ENCODE measurements around the gene ST3GAL4.
"Not testable (repeated sequence)": the region's sequence is repeated elsewhere in the genome, so short reads cannot be mapped to it uniquely, and the experiment has no call there.

Gene ST3GAL4

GRCh38 chr11:126391286-126391954 lies 35.9 kb downstream of the ST3GAL4 start:
- no peak for DNase-seq (ENCODE audit: low read depth)
- TF ChIP-seq, protein P1, sequence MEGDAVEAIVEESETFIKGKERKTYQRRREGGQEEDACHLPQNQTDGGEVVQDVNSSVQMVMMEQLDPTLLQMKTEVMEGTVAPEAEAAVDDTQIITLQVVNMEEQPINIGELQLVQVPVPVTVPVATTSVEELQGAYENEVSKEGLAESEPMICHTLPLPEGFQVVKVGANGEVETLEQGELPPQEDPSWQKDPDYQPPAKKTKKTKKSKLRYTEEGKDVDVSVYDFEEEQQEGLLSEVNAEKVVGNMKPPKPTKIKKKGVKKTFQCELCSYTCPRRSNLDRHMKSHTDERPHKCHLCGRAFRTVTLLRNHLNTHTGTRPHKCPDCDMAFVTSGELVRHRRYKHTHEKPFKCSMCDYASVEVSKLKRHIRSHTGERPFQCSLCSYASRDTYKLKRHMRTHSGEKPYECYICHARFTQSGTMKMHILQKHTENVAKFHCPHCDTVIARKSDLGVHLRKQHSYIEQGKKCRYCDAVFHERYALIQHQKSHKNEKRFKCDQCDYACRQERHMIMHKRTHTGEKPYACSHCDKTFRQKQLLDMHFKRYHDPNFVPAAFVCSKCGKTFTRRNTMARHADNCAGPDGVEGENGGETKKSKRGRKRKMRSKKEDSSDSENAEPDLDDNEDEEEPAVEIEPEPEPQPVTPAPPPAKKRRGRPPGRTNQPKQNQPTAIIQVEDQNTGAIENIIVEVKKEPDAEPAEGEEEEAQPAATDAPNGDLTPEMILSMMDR (IDR thresholded peaks at IDR 0.05; ENCODE audit: insufficient read depth, low read depth, low read length, missing control alignments) = no peak
- H3K4me3 ChIP-seq (ENCODE audit: low read length) = no peak overlapping the region

DNA sequence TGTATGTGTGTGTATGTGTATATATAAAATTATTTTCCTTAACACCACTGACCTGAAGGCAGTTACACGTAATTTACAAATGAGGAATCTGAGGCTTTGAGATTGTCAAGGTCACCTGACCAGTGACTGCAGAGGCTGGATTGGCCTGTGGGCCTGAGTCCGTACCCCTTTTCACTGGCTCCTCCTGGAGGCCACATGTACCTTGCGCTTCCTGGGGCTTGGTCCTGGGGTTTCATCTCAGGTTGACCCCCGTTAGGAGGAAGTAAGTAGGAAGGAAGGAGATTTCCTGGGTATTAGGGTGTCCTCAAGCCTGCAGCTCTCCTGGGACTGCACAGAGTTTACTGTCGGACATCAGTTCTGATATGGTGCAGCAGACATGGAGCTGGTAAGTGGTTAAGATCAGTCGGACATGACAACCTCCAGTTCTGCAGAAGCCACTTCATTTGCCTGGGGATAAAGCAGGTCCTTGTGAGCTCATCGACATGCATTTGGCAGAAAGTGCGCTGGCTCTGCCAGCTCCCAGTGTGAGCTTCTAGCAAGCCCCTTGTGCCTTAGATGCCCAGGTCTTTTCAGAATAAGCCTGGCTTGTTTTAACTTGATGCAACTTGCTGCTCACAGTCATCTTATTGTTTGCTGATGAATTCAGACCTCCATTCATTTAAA lies 36.6 kb downstream of the ST3GAL4 start:
- TF ChIP-seq, protein P1 (IDR thresholded peaks at IDR 0.05; ENCODE audit: insufficient read depth, low read depth, low read length, missing control alignments) = no peak
- H3K4me3 ChIP-seq (ENCODE audit: low read length) = no peak overlapping the region
- peak; percentile 90 for DNase-seq (ENCODE audit: low read depth)

DNA sequence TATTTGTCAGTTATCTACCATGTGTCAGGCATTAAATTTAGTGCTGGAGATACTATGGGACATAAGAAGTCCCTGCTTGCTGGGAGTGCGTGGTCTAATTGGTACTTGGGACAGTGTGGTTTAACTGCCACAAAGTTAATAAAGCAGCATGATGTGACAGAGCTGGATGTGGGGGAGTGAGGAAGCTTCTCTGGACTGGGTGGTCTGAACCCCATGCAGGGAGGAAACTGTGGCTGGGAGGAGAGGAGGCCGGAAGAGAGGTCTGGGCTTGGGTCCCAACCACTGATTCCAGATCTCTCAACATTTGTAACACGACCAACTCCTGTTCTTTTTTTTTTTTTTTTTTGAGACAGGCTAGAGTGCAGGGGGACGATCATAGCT lies 37.1 kb downstream of the ST3GAL4 start:
- TF ChIP-seq, protein P1 (IDR thresholded peaks at IDR 0.05; ENCODE audit: insufficient read depth, low read depth, low read length, missing control alignments) = no peak
- DNase-seq (ENCODE audit: low read depth) = no peak
- H3K4me3 ChIP-seq (ENCODE audit: low read length) = no peak overlapping the region

DNA sequence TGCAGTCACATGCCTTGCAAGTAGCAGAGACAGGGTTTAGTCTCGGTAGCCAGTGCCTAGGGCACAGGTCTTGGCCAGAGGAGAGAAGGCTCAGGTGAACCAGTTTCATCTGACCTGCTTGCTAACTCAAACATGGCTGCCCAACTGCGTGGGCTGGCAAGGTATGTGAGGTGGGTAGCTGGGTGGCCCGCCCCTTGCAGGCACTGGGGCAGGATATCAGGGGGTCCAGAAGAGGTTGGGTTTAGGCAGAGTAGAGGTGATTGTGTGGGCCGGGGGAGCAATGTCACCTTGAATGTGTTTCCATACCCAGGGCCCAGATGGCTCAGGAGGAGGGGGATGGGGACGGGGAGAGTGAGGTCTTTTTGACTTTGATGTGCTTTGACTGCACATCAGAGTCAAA lies 37.7 kb downstream of the ST3GAL4 start:
- DNase-seq (ENCODE audit: low read depth) = no peak
- TF ChIP-seq, protein P1 (IDR thresholded peaks at IDR 0.05; ENCODE audit: insufficient read depth, low read depth, low read length, missing control alignments) = no peak
- H3K4me3 ChIP-seq (ENCODE audit: low read length) = no peak overlapping the region

GRCh38 chr11:126394036-126394435 lies 38.5 kb downstream of the ST3GAL4 start:
- TF ChIP-seq, protein P1 (IDR thresholded peaks at IDR 0.05; ENCODE audit: insufficient read depth, low read depth, low read length, missing control alignments) = no peak
- no peak overlapping the region for H3K4me3 ChIP-seq (ENCODE audit: low read length)
- DNase-seq (ENCODE audit: low read depth) = no peak

- DNase-seq (ENCODE audit: low read depth) = peak; percentile 51
- not testable (repeated sequence) for H3K4me3 ChIP-seq (ENCODE audit: low read length)
Observed at GRCh38 chr11:126394634-126395072, 39.2 kb downstream of the ST3GAL4 start.

- DNase-seq (ENCODE audit: low read depth) = not testable (repeated sequence)
Observed at GRCh38 chr11:126395784-126396183, 40.3 kb downstream of the ST3GAL4 start.

DNA sequence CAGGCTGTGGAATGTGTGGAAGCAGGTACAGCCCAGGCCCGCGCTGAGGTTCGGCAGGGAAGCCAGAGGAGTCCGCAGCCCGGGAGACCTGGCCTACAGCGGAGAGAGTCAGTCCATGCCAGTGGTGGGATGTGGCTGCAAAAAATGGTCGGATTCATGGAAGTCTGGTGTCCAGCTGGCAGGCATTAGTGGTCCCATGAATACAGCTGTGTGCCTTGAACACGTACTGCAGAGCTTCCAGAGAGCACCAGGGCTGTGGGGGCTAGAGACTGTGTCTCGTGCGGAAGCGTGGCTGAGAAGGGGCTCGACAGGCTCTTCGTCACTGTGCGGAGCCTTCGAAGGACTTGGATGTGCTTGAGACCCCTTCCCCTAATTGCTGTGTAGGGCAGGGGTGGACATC lies 40.8 kb downstream of the ST3GAL4 start:
- H3K4me3 ChIP-seq (ENCODE audit: low read length); DNase-seq (ENCODE audit: low read depth): not testable (repeated sequence)

More at GRCh38 chr11:126395784-126396183, 40.3 kb downstream of the ST3GAL4 start:
- H3K4me3 ChIP-seq (ENCODE audit: low read length) = not testable (repeated sequence)
